Subcutaneous adipose tissue (tissue), 4 donors: ENCODE measurements around the gene MUC13. TPM values are rescaled to one million over a fixed set of nuclear protein-coding genes. Genes with fewer than 3 reads are reported as not detected.

Source experiments
- CTCF ChIP-seq: fragments of 450-650 bp; IDR thresholded peaks from one replicate; pipeline ENCODE4 v1.5.1; 2016; ENCODE audit warnings: low read depth, mild to moderate bottlenecking, control low read depth, antibody characterized with exemption, moderate library complexity
- total RNA-seq, 4 donors: library from RNA; depleted of rRNA; stranded (reverse); fragments of >200 nt; gene quantifications; one replicate each; pipeline ENCODE4 v1.1.0, GENCODE V29; 2016

The MUC13 gene
- total RNA-seq, 4 donors from 2014 or later: 1.7 TPM; not detected in 3

GRCh38 chr3:124881976-124882697 lies 52.4 kb downstream of the MUC13 start:
- TF ChIP-seq CTCF: no peak

GRCh38 chr3:124879337-124879680 lies 55.2 kb downstream of the MUC13 start:
- no peak for TF ChIP-seq CTCF

- TF ChIP-seq CTCF: no peak
These were observed 55.8 kb downstream of the MUC13 start for GRCh38 chr3:124878561-124879336.

GRCh38 chr3:124877674-124878073 lies 56.9 kb downstream of the MUC13 start:
- no peak for TF ChIP-seq CTCF

GRCh38 chr3:124876401-124876878 lies 58.1 kb downstream of the MUC13 start:
- TF ChIP-seq CTCF: no peak

- no peak for TF ChIP-seq CTCF
These were observed 61.3 kb downstream of the MUC13 start for GRCh38 chr3:124873226-124873625.

- no peak for TF ChIP-seq CTCF
These were observed 67.0 kb downstream of the MUC13 start for GRCh38 chr3:124867511-124867910.
